ENCODE data around the gene NELFE. TPM values are rescaled to one million over a fixed set of nuclear protein-coding genes. Genes with fewer than 3 reads are reported as not detected.
A peak's percentile ranks its signal among the peaks of the same experiment; 100 is the strongest.

The NELFE gene
- total and polyA plus RNA-seq, 2 of the 13 experiments (the other 11 are each of a cell fraction or from before 2014, with no cell fraction given), result 51.3 to 69.8 TPM

DNA sequence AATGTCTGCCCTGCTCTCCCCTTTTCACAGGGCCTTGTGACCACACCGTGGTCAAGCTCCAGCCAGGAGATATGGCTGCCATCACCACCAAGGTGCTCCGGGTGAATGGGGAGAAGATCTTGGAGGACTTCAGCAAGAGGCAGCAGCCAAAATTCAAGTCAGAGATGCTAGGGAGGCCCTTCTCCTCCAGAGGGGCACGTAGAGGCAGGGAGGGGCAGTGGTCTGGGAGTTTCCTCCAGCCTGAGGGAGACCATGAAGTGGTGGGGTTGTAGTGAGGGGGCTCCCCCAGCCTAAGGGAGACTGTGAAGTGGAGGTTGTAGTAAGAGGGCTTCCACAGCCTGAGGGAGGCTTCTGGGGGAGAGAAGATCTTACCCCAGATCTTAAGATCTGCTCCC, 9.2 kb upstream of the NELFE start (continued):
- TF ChIP-seq, protein P1, sequence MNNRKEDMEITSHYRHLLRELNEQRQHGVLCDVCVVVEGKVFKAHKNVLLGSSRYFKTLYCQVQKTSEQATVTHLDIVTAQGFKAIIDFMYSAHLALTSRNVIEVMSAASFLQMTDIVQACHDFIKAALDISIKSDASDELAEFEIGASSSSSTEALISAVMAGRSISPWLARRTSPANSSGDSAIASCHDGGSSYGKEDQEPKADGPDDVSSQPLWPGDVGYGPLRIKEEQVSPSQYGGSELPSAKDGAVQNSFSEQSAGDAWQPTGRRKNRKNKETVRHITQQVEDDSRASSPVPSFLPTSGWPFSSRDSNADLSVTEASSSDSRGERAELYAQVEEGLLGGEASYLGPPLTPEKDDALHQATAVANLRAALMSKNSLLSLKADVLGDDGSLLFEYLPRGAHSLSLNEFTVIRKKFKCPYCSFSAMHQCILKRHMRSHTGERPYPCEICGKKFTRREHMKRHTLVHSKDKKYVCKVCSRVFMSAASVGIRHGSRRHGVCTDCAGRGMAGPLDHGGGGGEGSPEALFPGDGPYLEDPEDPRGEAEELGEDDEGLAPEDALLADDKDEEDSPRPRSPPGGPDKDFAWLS (CRISPR knock-in tag; IDR thresholded peaks at IDR 0.05; ENCODE audit: borderline replicate concordance), result no peak
- TF ChIP-seq MTA3 (CRISPR knock-in tag; IDR thresholded peaks at IDR 0.05) (no peak), SRF (IDR thresholded peaks at IDR 0.05; ENCODE audit: low read depth, low read length) (no peak), NCOR1 (IDR thresholded peaks at IDR 0.05; ENCODE audit: borderline replicate concordance, low read length) (no peak)

DNA sequence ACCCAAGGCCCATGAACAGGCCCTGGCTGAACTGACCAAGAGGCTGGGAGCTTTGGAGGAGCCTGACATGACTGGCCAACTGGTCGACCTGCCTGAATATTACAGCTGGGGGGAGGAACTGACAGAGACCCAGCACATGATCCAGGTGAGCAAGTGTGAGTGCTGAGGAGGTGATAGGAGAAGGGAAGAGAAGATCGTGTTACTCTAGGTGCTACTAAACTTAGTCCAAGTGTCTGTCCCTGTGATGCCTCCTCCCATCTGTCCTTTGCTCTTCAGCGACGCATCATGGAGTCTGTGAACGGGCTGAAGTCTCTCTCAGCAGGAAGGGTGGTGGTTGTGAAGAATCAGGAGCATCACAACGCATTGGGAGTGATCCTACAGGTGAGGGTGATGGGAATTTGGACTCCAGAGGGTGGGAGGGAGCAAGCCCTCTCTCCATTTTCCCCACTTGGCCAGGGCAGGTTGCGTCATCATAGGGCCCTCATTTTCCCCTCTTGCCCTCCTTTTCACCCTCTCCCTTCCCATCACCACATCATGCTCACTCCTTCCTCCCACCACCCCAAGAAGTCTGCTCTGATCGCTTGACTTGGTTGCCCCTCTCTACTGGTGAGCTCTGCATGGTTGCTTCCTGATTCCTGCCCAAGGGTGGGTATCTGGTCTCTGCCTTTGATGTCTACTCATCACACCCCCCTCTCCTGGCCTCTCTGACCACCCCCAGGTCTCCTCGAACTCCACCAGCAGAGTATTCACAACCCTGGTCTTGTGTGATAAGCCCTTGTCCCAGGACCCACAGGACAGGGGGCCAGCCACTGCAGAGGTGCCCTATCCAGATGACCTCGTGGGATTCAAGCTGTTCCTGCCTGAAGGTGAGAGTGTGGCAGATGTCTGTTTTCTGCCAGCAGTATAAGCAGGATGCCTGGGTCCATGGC, 8.5 kb upstream of the NELFE start:
- Histone ChIP-seq H3K79me2 (ENCODE audit: insufficient read depth, low read length) (peaks cover 8% of the 10 kb centered on the region), H3K36me3 (replicated peaks in 1 of 2; ENCODE audit: control insufficient read depth in 1 of 2, insufficient read depth in 2 of 2, low read length in 2 of 2) (peaks cover 50 to 76% of the 10 kb centered on the region in 2 experiments), H3K27me3 (ENCODE audit: control insufficient read depth in 1 of 2, insufficient read depth in 2 of 2, low read length in 2 of 2) (no peaks in the 10 kb centered on the region; a peak in 1 of 5 replicates), H3K9me3 (ENCODE audit: low read length) (no peaks in the 10 kb centered on the region), H4K20me1 (ENCODE audit: insufficient read depth, low read length) (no peaks in the 10 kb centered on the region), H2AFZ (ENCODE audit: low read length) (no peak overlapping the region), H3K4me1 (ENCODE audit: insufficient read depth, low read length) (peaks cover 17% of the 10 kb centered on the region), H3K27ac (ENCODE audit: extremely low read length, insufficient read depth, low read length) (no peak overlapping the region), H3K4me2 (ENCODE audit: low read depth, low read length) (no peak overlapping the region), H3K9ac (ENCODE audit: insufficient read depth, low read depth, low read length) (no peak overlapping the region), H3K4me3 (replicated peaks in 1 of 3; ENCODE audit: insufficient read depth in 1 of 3, low read depth in 2 of 3, low read length in 3 of 3) (no peak overlapping the region)
- 96% methylated on average over 10 of the region's 10 CpGs for WGBS (ENCODE audit: low lambda C conversion rate)
- CTCF ChIA-PET (ENCODE audit: low intra/inter-chr PET ratio, low total read pairs), result no interaction called here
- ATAC-seq (no peak), FAIRE-seq (no peak), DNase-seq (ENCODE audit: low spot score) (no peak)
- BruUV-seq (replicated peaks), result no TSS peak
- intact Hi-C loops (cut with micrococcal nuclease; ENCODE audit: unreplicated experiment) (no loop called here), in situ Hi-C loops (cut with HindIII; ENCODE audit: extremely low pct_ligation_motif_present, low pct_unique_long_range_greater_than_20kb) (no loop called here)
- TF ChIP-seq BCL6 (CRISPR knock-in tag; IDR thresholded peaks at IDR 0.05), result no peak
- TF ChIP-seq, protein P2, sequence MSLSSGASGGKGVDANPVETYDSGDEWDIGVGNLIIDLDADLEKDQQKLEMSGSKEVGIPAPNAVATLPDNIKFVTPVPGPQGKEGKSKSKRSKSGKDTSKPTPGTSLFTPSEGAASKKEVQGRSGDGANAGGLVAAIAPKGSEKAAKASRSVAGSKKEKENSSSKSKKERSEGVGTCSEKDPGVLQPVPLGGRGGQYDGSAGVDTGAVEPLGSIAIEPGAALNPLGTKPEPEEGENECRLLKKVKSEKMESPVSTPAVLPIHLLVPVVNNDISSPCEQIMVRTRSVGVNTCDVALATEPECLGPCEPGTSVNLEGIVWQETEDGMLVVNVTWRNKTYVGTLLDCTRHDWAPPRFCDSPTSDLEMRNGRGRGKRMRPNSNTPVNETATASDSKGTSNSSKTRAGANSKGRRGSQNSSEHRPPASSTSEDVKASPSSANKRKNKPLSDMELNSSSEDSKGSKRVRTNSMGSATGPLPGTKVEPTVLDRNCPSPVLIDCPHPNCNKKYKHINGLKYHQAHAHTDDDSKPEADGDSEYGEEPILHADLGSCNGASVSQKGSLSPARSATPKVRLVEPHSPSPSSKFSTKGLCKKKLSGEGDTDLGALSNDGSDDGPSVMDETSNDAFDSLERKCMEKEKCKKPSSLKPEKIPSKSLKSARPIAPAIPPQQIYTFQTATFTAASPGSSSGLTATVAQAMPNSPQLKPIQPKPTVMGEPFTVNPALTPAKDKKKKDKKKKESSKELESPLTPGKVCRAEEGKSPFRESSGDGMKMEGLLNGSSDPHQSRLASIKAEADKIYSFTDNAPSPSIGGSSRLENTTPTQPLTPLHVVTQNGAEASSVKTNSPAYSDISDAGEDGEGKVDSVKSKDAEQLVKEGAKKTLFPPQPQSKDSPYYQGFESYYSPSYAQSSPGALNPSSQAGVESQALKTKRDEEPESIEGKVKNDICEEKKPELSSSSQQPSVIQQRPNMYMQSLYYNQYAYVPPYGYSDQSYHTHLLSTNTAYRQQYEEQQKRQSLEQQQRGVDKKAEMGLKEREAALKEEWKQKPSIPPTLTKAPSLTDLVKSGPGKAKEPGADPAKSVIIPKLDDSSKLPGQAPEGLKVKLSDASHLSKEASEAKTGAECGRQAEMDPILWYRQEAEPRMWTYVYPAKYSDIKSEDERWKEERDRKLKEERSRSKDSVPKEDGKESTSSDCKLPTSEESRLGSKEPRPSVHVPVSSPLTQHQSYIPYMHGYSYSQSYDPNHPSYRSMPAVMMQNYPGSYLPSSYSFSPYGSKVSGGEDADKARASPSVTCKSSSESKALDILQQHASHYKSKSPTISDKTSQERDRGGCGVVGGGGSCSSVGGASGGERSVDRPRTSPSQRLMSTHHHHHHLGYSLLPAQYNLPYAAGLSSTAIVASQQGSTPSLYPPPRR (CRISPR knock-in tag; IDR thresholded peaks at IDR 0.05; ENCODE audit: borderline replicate concordance), result no peak
- peak; percentile 74 for TF ChIP-seq CEBPB (IDR thresholded peaks at IDR 0.05; ENCODE audit: borderline replicate concordance, low read depth, low read length)
- TF ChIP-seq ZBTB38 (CRISPR knock-in tag; IDR thresholded peaks at IDR 0.05), result no peak
- TF ChIP-seq MTA1 (CRISPR knock-in tag; IDR thresholded peaks at IDR 0.05; ENCODE audit: borderline replicate concordance), result 0 out of 2 replicates have a peak, but pooled peaks have one; percentile 27
- peak; percentile 59; the same call in 1 of the 2 replicates for TF ChIP-seq RBFOX2 (IDR thresholded peaks at IDR 0.05; ENCODE audit: low read depth, low read length)
- POLR2A ChIA-PET, result interaction anchor here (6.1 kb wide), 1 partner anchor 7 kb away, joined by 142 read pairs; the partner anchor contains the start of genes NELFE and SKIC2
